Measurements from ENCODE around the gene DIS3.

DNA sequence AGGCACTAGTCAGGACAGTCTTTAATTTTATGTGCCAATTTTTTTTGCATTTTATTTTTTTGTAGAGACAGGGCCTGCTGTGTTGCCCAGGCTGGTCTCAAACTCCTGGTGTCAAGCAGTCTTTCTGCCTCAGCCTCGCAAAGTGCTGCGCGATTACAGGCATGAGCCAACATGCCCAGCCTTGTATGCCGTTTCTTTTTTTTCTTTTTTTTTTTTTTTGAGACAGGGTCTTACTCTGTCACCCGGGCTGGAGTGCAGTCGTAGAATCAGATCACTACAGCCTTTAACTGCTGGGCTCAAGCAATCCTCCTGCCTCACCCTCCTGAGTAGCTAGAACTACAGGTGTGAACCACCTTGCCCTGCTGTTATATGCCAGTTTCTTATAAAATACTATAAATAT, 27.6 kb downstream of the DIS3 start:
- TF ChIP-seq, protein P1, sequence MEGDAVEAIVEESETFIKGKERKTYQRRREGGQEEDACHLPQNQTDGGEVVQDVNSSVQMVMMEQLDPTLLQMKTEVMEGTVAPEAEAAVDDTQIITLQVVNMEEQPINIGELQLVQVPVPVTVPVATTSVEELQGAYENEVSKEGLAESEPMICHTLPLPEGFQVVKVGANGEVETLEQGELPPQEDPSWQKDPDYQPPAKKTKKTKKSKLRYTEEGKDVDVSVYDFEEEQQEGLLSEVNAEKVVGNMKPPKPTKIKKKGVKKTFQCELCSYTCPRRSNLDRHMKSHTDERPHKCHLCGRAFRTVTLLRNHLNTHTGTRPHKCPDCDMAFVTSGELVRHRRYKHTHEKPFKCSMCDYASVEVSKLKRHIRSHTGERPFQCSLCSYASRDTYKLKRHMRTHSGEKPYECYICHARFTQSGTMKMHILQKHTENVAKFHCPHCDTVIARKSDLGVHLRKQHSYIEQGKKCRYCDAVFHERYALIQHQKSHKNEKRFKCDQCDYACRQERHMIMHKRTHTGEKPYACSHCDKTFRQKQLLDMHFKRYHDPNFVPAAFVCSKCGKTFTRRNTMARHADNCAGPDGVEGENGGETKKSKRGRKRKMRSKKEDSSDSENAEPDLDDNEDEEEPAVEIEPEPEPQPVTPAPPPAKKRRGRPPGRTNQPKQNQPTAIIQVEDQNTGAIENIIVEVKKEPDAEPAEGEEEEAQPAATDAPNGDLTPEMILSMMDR (tag by site-specific recombination; IDR thresholded peaks at IDR 0.05): no peak
- no peak for TF ChIP-seq ZNF324 (tag by site-specific recombination; IDR thresholded peaks at IDR 0.05)
- TF ChIP-seq, protein P2, sequence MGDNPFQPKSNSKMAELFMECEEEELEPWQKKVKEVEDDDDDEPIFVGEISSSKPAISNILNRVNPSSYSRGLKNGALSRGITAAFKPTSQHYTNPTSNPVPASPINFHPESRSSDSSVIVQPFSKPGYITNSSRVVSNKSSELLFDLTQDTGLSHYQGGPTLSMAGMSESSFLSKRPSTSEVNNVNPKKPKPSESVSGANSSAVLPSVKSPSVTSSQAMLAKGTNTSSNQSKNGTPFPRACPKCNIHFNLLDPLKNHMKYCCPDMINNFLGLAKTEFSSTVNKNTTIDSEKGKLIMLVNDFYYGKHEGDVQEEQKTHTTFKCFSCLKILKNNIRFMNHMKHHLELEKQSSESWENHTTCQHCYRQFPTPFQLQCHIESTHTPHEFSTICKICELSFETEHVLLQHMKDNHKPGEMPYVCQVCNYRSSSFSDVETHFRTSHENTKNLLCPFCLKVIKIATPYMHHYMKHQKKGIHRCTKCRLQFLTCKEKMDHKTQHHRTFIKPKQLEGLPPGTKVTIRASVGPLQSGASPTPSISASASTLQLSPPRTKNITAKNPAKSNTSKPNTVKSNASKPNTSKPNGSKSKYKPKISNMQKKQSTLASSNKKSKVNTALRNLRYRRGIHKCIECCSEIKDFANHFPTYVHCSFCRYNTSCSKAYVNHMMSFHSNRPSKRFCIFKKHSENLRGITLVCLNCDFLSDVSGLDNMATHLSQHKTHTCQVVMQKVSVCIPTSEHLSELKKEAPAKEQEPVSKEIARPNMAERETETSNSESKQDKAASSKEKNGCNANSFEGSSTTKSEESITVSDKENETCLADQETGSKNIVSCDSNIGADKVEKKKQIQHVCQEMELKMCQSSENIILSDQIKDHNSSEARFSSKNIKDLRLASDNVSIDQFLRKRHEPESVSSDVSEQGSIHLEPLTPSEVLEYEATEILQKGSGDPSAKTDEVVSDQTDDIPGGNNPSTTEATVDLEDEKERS (tag by site-specific recombination; IDR thresholded peaks at IDR 0.05): no peak
- TF ChIP-seq, protein P3, sequence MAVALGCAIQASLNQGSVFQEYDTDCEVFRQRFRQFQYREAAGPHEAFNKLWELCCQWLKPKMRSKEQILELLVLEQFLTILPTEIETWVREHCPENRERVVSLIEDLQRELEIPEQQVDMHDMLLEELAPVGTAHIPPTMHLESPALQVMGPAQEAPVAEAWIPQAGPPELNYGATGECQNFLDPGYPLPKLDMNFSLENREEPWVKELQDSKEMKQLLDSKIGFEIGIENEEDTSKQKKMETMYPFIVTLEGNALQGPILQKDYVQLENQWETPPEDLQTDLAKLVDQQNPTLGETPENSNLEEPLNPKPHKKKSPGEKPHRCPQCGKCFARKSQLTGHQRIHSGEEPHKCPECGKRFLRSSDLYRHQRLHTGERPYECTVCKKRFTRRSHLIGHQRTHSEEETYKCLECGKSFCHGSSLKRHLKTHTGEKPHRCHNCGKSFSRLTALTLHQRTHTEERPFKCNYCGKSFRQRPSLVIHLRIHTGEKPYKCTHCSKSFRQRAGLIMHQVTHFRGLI (tag by site-specific recombination; IDR thresholded peaks at IDR 0.05): no peak
- no peak for TF ChIP-seq ZBTB20 (tag by site-specific recombination; IDR thresholded peaks at IDR 0.05)
- no peak for TF ChIP-seq EGR2 (tag by site-specific recombination; IDR thresholded peaks at IDR 0.05; ENCODE audit: low read depth)
